ENCODE results near the gene KCNQ5.

DNA sequence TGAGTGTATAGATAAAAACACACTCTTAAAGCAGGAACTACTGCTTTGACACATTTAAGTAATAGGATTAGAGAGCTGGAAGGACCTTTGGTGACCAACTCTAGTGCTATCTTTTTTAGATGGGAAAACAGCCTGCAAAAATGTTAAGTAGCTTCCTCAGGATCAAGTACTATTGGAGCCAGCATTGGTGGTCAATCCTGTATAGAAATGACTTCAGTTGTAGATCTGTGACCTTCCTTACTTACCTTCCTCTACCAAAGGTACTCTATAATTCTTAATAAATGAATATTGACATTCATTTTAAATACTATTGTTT, 18.7 kb downstream of the KCNQ5 start:
- TF ChIP-seq POLR2A (IDR thresholded peaks at IDR 0.05), result no peak
- TF ChIP-seq, protein P1, sequence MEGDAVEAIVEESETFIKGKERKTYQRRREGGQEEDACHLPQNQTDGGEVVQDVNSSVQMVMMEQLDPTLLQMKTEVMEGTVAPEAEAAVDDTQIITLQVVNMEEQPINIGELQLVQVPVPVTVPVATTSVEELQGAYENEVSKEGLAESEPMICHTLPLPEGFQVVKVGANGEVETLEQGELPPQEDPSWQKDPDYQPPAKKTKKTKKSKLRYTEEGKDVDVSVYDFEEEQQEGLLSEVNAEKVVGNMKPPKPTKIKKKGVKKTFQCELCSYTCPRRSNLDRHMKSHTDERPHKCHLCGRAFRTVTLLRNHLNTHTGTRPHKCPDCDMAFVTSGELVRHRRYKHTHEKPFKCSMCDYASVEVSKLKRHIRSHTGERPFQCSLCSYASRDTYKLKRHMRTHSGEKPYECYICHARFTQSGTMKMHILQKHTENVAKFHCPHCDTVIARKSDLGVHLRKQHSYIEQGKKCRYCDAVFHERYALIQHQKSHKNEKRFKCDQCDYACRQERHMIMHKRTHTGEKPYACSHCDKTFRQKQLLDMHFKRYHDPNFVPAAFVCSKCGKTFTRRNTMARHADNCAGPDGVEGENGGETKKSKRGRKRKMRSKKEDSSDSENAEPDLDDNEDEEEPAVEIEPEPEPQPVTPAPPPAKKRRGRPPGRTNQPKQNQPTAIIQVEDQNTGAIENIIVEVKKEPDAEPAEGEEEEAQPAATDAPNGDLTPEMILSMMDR (IDR thresholded peaks at IDR 0.05), result no peak
